H4 (cell line): ENCODE data around the gene FNBP1. TPM values are rescaled to one million over a fixed set of nuclear protein-coding genes. Genes with fewer than 3 reads are reported as not detected.
A peak's percentile ranks its signal among the peaks of the same experiment; 100 is the strongest.

Experiments
- DNase-seq: peaks from one replicate; pipeline ENCODE4 v3.0.0-alpha.2; 2015; ENCODE audit warnings: low spot score
- total RNA-seq: library from RNA; depleted of rRNA; stranded (reverse); fragments of >200 nt; shearing (Covaris generic); gene quantifications from 2 replicates; pipeline ENCODE4 v1.2.3, GENCODE V29; 2014

The FNBP1 gene
- total RNA-seq, 1 experiment from 2014 or later: 19.2 TPM

GRCh38 chr9:129875687-129876395 is 167.1 kb downstream of the FNBP1 start:
- no peak for DNase-seq

GRCh38 chr9:129875181-129875611 is 167.8 kb downstream of the FNBP1 start:
- no peak for DNase-seq

GRCh38 chr9:129874261-129875101 is 168.5 kb downstream of the FNBP1 start:
- DNase-seq: no peak

- DNase-seq: no peak
Measured at GRCh38 chr9:129873563-129874190, 169.3 kb downstream of the FNBP1 start.

GRCh38 chr9:129871046-129871445 is 171.9 kb downstream of the FNBP1 start:
- no peak for DNase-seq

- no peak for DNase-seq
Measured at GRCh38 chr9:129869585-129870501, 173.1 kb downstream of the FNBP1 start.

GRCh38 chr9:129868872-129869486 is 174.0 kb downstream of the FNBP1 start:
- DNase-seq: no peak

GRCh38 chr9:129868023-129868871 is 174.7 kb downstream of the FNBP1 start:
- DNase-seq: no peak

GRCh38 chr9:129867136-129868022 is 175.6 kb downstream of the FNBP1 start:
- no peak for DNase-seq

- no peak for DNase-seq
Measured at GRCh38 chr9:129866394-129867135, 176.4 kb downstream of the FNBP1 start.

GRCh38 chr9:129865668-129866320 is 177.2 kb downstream of the FNBP1 start:
- no peak for DNase-seq

- no peak for DNase-seq
Measured at GRCh38 chr9:129864991-129865647, 177.9 kb downstream of the FNBP1 start.

- peak; percentile 48 for DNase-seq
Measured at GRCh38 chr9:129863059-129863690, 179.8 kb downstream of the FNBP1 start.

- DNase-seq: no peak
Measured at GRCh38 chr9:129861447-129861827, 181.6 kb downstream of the FNBP1 start.

GRCh38 chr9:129860653-129861446 is 182.1 kb downstream of the FNBP1 start:
- no peak for DNase-seq
